ENCODE data around the gene SLC25A13. TPM values are rescaled to one million over a fixed set of nuclear protein-coding genes. Genes with fewer than 3 reads are reported as not detected.

The SLC25A13 gene
- total RNA-seq, 1 donor from 2014 or later, result 21.0 TPM

GRCh38 chr7:96244992-96245292 lies 77.0 kb downstream of the SLC25A13 start:
- intact Hi-C loops (cut with micrococcal nuclease), result no loop called here
- no peaks in the 10 kb centered on the region for H3K9me3 Mint-ChIP-seq
- H3K27me3 Mint-ChIP-seq (ENCODE audit: insufficient read depth), result no peaks in the 10 kb centered on the region

GRCh38 chr7:96244244-96244991 lies 77.5 kb downstream of the SLC25A13 start:
- no peaks in the 10 kb centered on the region for H3K27me3 Mint-ChIP-seq (ENCODE audit: insufficient read depth)
- no peaks in the 10 kb centered on the region for H3K9me3 Mint-ChIP-seq
- H3K4me3 Mint-ChIP-seq, result no peak overlapping the region
- peaks cover 4% of the 10 kb centered on the region for H3K36me3 Mint-ChIP-seq (ENCODE audit: low read depth)
- H3K27ac Mint-ChIP-seq, result no peak overlapping the region
- H3K4me1 Mint-ChIP-seq (ENCODE audit: low read depth), result peaks cover 7% of the 10 kb centered on the region
- intact Hi-C loops (cut with micrococcal nuclease), result no loop called here
- DNase-seq (ENCODE audit: low spot score), result no peak

More at GRCh38 chr7:96244992-96245292, 77.0 kb downstream of the SLC25A13 start:
- peaks cover 7% of the 10 kb centered on the region for H3K4me1 Mint-ChIP-seq (ENCODE audit: low read depth)
- no peak overlapping the region for H3K27ac Mint-ChIP-seq
- no peak overlapping the region for H3K4me3 Mint-ChIP-seq
- no peak for DNase-seq (ENCODE audit: low spot score)
- peaks cover 5% of the 10 kb centered on the region for H3K36me3 Mint-ChIP-seq (ENCODE audit: low read depth)

DNA sequence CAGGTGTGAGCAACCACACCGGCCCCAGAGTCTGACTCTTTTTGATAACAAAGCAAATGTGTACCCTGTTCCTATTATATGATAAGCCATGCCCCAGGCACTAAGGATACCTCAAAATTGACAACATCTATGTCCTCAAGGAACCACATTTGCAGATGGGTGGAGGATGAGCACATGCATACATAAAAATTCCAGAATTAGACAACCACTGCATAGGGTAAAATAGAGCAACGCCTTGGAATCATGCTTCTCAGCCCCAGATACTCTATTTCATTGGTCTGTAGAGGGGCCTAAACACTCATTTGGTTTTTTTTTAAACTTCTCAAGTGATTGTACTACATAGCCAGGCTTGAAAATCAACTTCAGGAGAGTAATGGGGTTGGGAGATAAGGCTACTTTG lies 78.7 kb downstream of the SLC25A13 start:
- Mint-ChIP-seq H3K36me3 (ENCODE audit: low read depth) (peaks cover 4% of the 10 kb centered on the region), H3K27me3 (ENCODE audit: insufficient read depth) (no peaks in the 10 kb centered on the region), H3K4me1 (ENCODE audit: low read depth) (peaks cover 7% of the 10 kb centered on the region), H3K4me3 (no peak overlapping the region), H3K27ac (no peak overlapping the region), H3K9me3 (no peaks in the 10 kb centered on the region)
- intact Hi-C loops (cut with micrococcal nuclease), result no loop called here
- no peak for DNase-seq (ENCODE audit: low spot score)

GRCh38 chr7:96241855-96242254 lies 80.0 kb downstream of the SLC25A13 start:
- DNase-seq (ENCODE audit: low spot score), result no peak
- H3K4me1 Mint-ChIP-seq (ENCODE audit: low read depth), result peaks cover 7% of the 10 kb centered on the region
- H3K36me3 Mint-ChIP-seq (ENCODE audit: low read depth), result peaks cover 2% of the 10 kb centered on the region
- no peaks in the 10 kb centered on the region for H3K27me3 Mint-ChIP-seq (ENCODE audit: insufficient read depth)
- no peak overlapping the region for H3K4me3 Mint-ChIP-seq
- no peak overlapping the region for H3K27ac Mint-ChIP-seq
- H3K9me3 Mint-ChIP-seq, result no peaks in the 10 kb centered on the region
- intact Hi-C loops (cut with micrococcal nuclease), result no loop called here

GRCh38 chr7:96238976-96239766 lies 82.7 kb downstream of the SLC25A13 start:
- peaks cover 2% of the 10 kb centered on the region for H3K36me3 Mint-ChIP-seq (ENCODE audit: low read depth)
- H3K27ac Mint-ChIP-seq, result no peak overlapping the region
- H3K27me3 Mint-ChIP-seq (ENCODE audit: insufficient read depth), result no peaks in the 10 kb centered on the region
- no peaks in the 10 kb centered on the region for H3K9me3 Mint-ChIP-seq
- H3K4me1 Mint-ChIP-seq (ENCODE audit: low read depth), result peaks cover 7% of the 10 kb centered on the region
- H3K4me3 Mint-ChIP-seq, result no peak overlapping the region
- DNase-seq (ENCODE audit: low spot score), result no peak
- intact Hi-C loops (cut with micrococcal nuclease), result no loop called here

DNA sequence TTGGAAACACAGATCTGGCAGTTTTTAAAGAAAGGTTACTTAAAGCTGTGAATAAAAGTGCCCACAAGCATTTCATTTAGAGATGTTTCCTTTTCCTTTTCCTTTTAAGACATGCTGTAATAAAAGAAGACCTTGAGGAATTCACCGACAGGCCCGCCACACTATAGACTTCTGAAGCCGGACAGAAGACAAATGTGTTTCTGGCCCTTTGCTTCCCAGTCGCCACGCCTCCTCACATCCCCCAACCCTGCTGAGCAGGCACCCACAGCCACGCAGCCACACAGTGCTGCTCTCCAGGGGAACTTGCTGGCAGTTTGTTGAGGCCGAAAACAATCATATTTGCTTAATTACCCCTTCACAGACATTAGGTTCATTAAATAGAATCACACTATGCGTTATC lies 83.4 kb downstream of the SLC25A13 start:
- H3K4me3 Mint-ChIP-seq, result no peak overlapping the region
- H3K36me3 Mint-ChIP-seq (ENCODE audit: low read depth), result peaks cover 2% of the 10 kb centered on the region
- H3K9me3 Mint-ChIP-seq, result no peaks in the 10 kb centered on the region
- H3K27ac Mint-ChIP-seq, result no peak overlapping the region
- intact Hi-C loops (cut with micrococcal nuclease), result no loop called here
- no peaks in the 10 kb centered on the region for H3K27me3 Mint-ChIP-seq (ENCODE audit: insufficient read depth)
- no peak for DNase-seq (ENCODE audit: low spot score)
- peaks cover 7% of the 10 kb centered on the region for H3K4me1 Mint-ChIP-seq (ENCODE audit: low read depth)

DNA sequence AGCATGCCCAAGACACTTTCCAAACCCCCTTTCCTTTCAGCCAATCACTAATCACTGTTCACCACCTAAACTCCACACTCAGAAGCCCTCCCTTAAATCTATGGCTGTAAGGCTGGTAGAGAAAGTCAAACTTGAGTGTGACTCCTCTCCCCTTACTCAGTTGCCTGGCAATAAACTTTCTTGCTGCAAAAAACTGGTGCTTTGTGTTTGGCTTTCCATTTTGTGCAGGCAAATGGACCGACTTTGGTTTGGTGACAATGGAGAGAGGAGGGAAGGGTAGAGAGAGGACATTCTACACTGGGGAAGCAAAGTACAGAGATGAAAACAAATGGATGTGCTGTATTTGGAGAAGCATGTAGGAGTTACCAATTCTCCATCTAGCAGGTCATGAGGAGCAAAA lies 84.9 kb downstream of the SLC25A13 start:
- no peaks in the 10 kb centered on the region for H3K27me3 Mint-ChIP-seq (ENCODE audit: insufficient read depth)
- peaks cover 6% of the 10 kb centered on the region for H3K36me3 Mint-ChIP-seq (ENCODE audit: low read depth)
- intact Hi-C loops (cut with micrococcal nuclease), result no loop called here
- H3K4me3 Mint-ChIP-seq, result no peak overlapping the region
- no peaks in the 10 kb centered on the region for H3K9me3 Mint-ChIP-seq
- no peak overlapping the region for H3K27ac Mint-ChIP-seq
- peaks cover 6% of the 10 kb centered on the region for H3K4me1 Mint-ChIP-seq (ENCODE audit: low read depth)
- no peak for DNase-seq (ENCODE audit: low spot score)

- no peaks in the 10 kb centered on the region for H3K27me3 Mint-ChIP-seq (ENCODE audit: insufficient read depth)
- no peak for DNase-seq (ENCODE audit: low spot score)
- no peak overlapping the region for H3K27ac Mint-ChIP-seq
- intact Hi-C loops (cut with micrococcal nuclease), result no loop called here
- peaks cover 6% of the 10 kb centered on the region for H3K36me3 Mint-ChIP-seq (ENCODE audit: low read depth)
- H3K9me3 Mint-ChIP-seq, result no peaks in the 10 kb centered on the region
- no peak overlapping the region for H3K4me3 Mint-ChIP-seq
- peaks cover 6% of the 10 kb centered on the region for H3K4me1 Mint-ChIP-seq (ENCODE audit: low read depth)
Observed at GRCh38 chr7:96236198-96237039, 85.5 kb downstream of the SLC25A13 start.

- Mint-ChIP-seq H3K27ac (no peak overlapping the region), H3K36me3 (ENCODE audit: low read depth) (peaks cover 8% of the 10 kb centered on the region), H3K9me3 (no peaks in the 10 kb centered on the region), H3K4me1 (ENCODE audit: low read depth) (peaks cover 6% of the 10 kb centered on the region), H3K27me3 (ENCODE audit: insufficient read depth) (no peaks in the 10 kb centered on the region), H3K4me3 (no peak overlapping the region)
- intact Hi-C loops (cut with micrococcal nuclease), result no loop called here
- DNase-seq (ENCODE audit: low spot score), result no peak
Observed at GRCh38 chr7:96235281-96235680, 86.6 kb downstream of the SLC25A13 start.

DNA sequence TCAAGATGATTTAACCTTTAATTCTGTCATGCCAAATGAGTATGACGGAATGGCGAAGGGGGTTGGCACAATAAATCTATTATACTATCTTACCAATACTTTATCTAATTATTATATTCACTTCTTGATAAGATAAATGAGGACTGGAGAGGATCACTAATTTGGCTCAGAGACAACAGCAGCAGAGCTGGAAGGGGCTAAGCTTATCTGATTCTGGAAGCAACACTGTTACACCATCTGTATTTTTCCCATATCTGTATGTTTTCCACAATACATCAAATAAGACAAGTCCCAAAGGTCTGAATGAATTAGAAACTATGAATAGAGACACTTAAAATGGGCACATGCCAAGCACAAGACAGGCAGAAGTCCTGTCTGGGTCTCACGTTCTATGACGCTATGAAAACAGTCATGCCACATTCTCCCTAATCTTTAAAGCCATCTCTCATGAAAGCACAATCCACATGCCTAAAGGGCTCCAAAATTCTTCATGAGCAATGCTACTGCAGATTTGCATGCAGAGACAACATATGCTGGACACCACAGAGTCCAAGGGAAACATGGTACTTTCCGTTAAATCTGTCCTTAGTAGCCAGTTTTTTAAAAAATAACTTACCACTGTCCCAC lies 88.3 kb downstream of the SLC25A13 start:
- Mint-ChIP-seq H3K4me1 (ENCODE audit: low read depth) (peaks cover 6% of the 10 kb centered on the region), H3K36me3 (ENCODE audit: low read depth) (peaks cover 14% of the 10 kb centered on the region), H3K9me3 (peaks cover 5% of the 10 kb centered on the region), H3K27ac (no peak overlapping the region), H3K27me3 (ENCODE audit: insufficient read depth) (no peaks in the 10 kb centered on the region), H3K4me3 (no peak overlapping the region)
- no peak for DNase-seq (ENCODE audit: low spot score)
- intact Hi-C loops (cut with micrococcal nuclease), result no loop called here

DNA sequence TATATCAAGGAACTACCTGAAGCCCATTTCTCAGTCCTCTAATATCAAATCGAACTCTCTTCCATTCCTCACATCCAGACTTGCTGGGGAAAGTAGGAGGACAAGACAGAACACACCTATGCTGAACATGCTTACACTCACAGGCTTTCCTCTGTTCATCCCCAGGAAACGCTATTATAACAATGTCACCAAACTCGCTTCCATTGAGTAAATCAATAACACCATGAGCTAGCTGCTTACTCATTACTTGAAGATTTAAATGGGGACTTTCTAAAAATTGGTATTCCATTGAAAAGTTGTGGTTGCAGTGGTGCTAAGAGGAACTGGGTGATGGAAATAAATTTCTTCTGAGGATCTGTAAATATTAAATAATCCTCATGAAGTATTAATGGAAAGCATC lies 88.8 kb downstream of the SLC25A13 start:
- DNase-seq (ENCODE audit: low spot score), result no peak
- H3K27me3 Mint-ChIP-seq (ENCODE audit: insufficient read depth), result no peaks in the 10 kb centered on the region
- H3K9me3 Mint-ChIP-seq, result peaks cover 5% of the 10 kb centered on the region
- peaks cover 6% of the 10 kb centered on the region for H3K4me1 Mint-ChIP-seq (ENCODE audit: low read depth)
- peaks cover 14% of the 10 kb centered on the region for H3K36me3 Mint-ChIP-seq (ENCODE audit: low read depth)
- H3K27ac Mint-ChIP-seq, result no peak overlapping the region
- no peak overlapping the region for H3K4me3 Mint-ChIP-seq
- intact Hi-C loops (cut with micrococcal nuclease), result no loop called here

DNA sequence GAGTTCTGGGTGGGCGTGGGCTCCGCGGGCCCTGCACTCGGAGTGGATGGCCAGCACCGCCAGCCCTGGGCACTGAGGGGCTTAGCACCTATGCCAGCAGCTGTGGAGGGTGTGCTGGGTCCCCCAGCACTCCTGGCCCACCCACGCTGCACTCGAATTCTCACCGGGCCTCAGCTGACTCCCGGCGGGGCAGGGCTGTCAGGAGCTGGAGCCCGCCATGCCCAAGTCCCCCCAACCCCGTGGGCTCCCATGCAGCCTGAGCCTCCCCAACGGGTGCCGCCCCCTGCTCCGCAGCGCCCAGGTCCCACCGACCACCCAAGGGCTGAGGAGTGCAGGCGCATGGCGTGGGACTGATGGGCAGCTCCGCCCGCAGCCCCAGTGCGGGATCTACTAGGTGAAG lies 93.1 kb downstream of the SLC25A13 start:
- H3K9me3 Mint-ChIP-seq, result peaks cover 5% of the 10 kb centered on the region

More for the DNA sequence above, 93.1 kb downstream of the SLC25A13 start:
- peaks cover 12% of the 10 kb centered on the region for H3K36me3 Mint-ChIP-seq (ENCODE audit: low read depth)
- H3K4me1 Mint-ChIP-seq (ENCODE audit: low read depth), result peaks cover 6% of the 10 kb centered on the region
- intact Hi-C loops (cut with micrococcal nuclease), result no loop called here
- H3K27ac Mint-ChIP-seq, result no peak overlapping the region
- H3K4me3 Mint-ChIP-seq, result no peak overlapping the region
- H3K27me3 Mint-ChIP-seq (ENCODE audit: insufficient read depth), result no peaks in the 10 kb centered on the region
- DNase-seq (ENCODE audit: low spot score), result no peak
